C4-2B (cell line): ENCODE data around the gene OLFML2A.

Experiments used
- CTCF ChIP-seq: fragments of 450-650 bp; conservative IDR thresholded peaks from 2 replicates; pipeline ENCODE4 v1.5.1; 2017; ENCODE audit warnings: mild to moderate bottlenecking
- ZFX ChIP-seq: fragments of 450-650 bp; IDR thresholded peaks from 2 replicates; pipeline ENCODE4 v1.6.1; 2017

- peak; percentile 40 for TF ChIP-seq CTCF
- peak; percentile 96; the same call in 1 of the 2 replicates for TF ChIP-seq ZFX
These were observed 84.7 kb downstream of the OLFML2A start, which contains the start of the genes ARPC5L and RPL35 for GRCh38 chr9:124861342-124862229.
